ENCODE measurements around the gene NOX5. TPM values are rescaled to one million over a fixed set of nuclear protein-coding genes. Genes with fewer than 3 reads are reported as not detected.

NOX5 gene
- total RNA-seq, 2 experiments from 2014 or later = not detected

DNA sequence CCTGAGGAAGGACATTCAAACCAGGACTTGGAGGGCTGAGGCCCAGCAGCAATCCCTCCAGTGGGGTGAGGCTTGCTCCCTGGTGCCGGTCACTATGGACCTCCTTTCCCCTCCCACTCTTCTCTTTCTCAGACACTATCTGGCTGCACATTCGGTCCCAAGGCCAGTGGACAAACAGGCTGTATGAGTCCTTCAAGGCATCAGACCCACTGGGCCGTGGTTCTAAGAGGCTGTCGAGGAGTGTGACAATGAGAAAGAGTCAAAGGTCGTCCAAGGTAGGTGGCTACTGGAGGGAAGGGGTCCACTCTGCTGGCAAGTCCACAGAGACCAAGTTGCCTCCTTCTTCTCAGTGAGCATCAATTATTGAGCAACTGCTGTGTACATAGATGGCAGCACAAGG lies 28.0 kb downstream of the NOX5 start:
- ChIA-PET POLR2A (interaction anchor here (0.7 kb wide), 1 partner anchor 727 kb away, joined by 3 read pairs; no protein-coding TSS in a partner anchor), CTCF (ENCODE audit: unreplicated experiment) (no interaction called here)
- no peaks in the 10 kb centered on the region for H3K79me2 ChIP-seq (ENCODE audit: insufficient read depth, low read depth, low read length)
- H3K27ac ChIP-seq (ENCODE audit: low read depth, low read length, poor library complexity, severe bottlenecking) = no peak overlapping the region
- no TSS peak for BruUV-seq (replicated peaks)
- no peak for DNase-seq (ENCODE audit: low spot score)
- H4K20me1 ChIP-seq (ENCODE audit: insufficient read depth, low read length) = no peaks in the 10 kb centered on the region
- H2AFZ ChIP-seq (ENCODE audit: low read length) = no peak overlapping the region
- H3K9me3 ChIP-seq (ENCODE audit: low read length) = no peaks in the 10 kb centered on the region
- H3K36me3 ChIP-seq (ENCODE audit: insufficient read depth, low read length) = no peaks in the 10 kb centered on the region
- no peak for TF ChIP-seq EZH2phosphoT487 (IDR thresholded peaks at IDR 0.05; ENCODE audit: borderline replicate concordance, low read depth, low read length)
- no peak for TF ChIP-seq CTCF (conservative IDR thresholded peaks at IDR 0.05; ENCODE audit: low read length)
- no peaks in the 10 kb centered on the region for H3K9me2 ChIP-seq (ENCODE audit: insufficient read depth, low read length)
- H3K4me3 ChIP-seq (ENCODE audit: low read depth, low read length, poor library complexity, severe bottlenecking) = no peak overlapping the region
- intact Hi-C loops (cut with micrococcal nuclease; ENCODE audit: unreplicated experiment) = no loop called here
- H3K4me2 ChIP-seq (ENCODE audit: low read length) = no peak overlapping the region
- peaks cover 14% of the 10 kb centered on the region for H3K4me1 ChIP-seq (ENCODE audit: insufficient read depth, low read length, poor library complexity, severe bottlenecking)

- CTCF ChIA-PET (ENCODE audit: unreplicated experiment) = no interaction called here
- POLR2A ChIA-PET = interaction anchor here (1.2 kb wide), 1 partner anchor 22 kb away, joined by 3 read pairs; no protein-coding TSS in a partner anchor
- Histone ChIP-seq H3K79me2 (ENCODE audit: insufficient read depth, low read depth, low read length) (no peaks in the 10 kb centered on the region), H3K9me3 (ENCODE audit: low read length) (no peaks in the 10 kb centered on the region), H2AFZ (ENCODE audit: low read length) (no peak overlapping the region), H3K36me3 (ENCODE audit: insufficient read depth, low read length) (no peaks in the 10 kb centered on the region), H3K9me2 (ENCODE audit: insufficient read depth, low read length) (no peaks in the 10 kb centered on the region), H4K20me1 (ENCODE audit: insufficient read depth, low read length) (no peaks in the 10 kb centered on the region), H3K4me2 (ENCODE audit: low read length) (no peak overlapping the region), H3K27ac (ENCODE audit: low read depth, low read length, poor library complexity, severe bottlenecking) (no peak overlapping the region), H3K4me3 (ENCODE audit: low read depth, low read length, poor library complexity, severe bottlenecking) (no peak overlapping the region), H3K4me1 (ENCODE audit: insufficient read depth, low read length, poor library complexity, severe bottlenecking) (peaks cover 36% of the 10 kb centered on the region)
- no TSS peak for BruUV-seq (replicated peaks)
- intact Hi-C loops (cut with micrococcal nuclease; ENCODE audit: unreplicated experiment) = no loop called here
- TF ChIP-seq CTCF (conservative IDR thresholded peaks at IDR 0.05; ENCODE audit: low read length) (no peak), EZH2phosphoT487 (IDR thresholded peaks at IDR 0.05; ENCODE audit: borderline replicate concordance, low read depth, low read length) (no peak)
- DNase-seq (ENCODE audit: low spot score) = no peak
These were observed 31.3 kb downstream of the NOX5 start for GRCh38 chr15:69045802-69046201.

GRCh38 chr15:69046781-69047180 lies 32.3 kb downstream of the NOX5 start:
- Histone ChIP-seq H3K79me2 (ENCODE audit: insufficient read depth, low read depth, low read length) (no peaks in the 10 kb centered on the region), H3K4me2 (ENCODE audit: low read length) (no peak overlapping the region), H3K9me2 (ENCODE audit: insufficient read depth, low read length) (no peaks in the 10 kb centered on the region), H3K36me3 (ENCODE audit: insufficient read depth, low read length) (no peaks in the 10 kb centered on the region), H3K4me3 (ENCODE audit: low read depth, low read length, poor library complexity, severe bottlenecking) (no peak overlapping the region), H2AFZ (ENCODE audit: low read length) (no peak overlapping the region), H3K9me3 (ENCODE audit: low read length) (no peaks in the 10 kb centered on the region), H4K20me1 (ENCODE audit: insufficient read depth, low read length) (no peaks in the 10 kb centered on the region), H3K4me1 (ENCODE audit: insufficient read depth, low read length, poor library complexity, severe bottlenecking) (peaks cover 36% of the 10 kb centered on the region), H3K27ac (ENCODE audit: low read depth, low read length, poor library complexity, severe bottlenecking) (no peak overlapping the region)
- TF ChIP-seq EZH2phosphoT487 (IDR thresholded peaks at IDR 0.05; ENCODE audit: borderline replicate concordance, low read depth, low read length) (no peak), CTCF (conservative IDR thresholded peaks at IDR 0.05; ENCODE audit: low read length) (no peak)
- intact Hi-C loops (cut with micrococcal nuclease; ENCODE audit: unreplicated experiment) = no loop called here
- DNase-seq (ENCODE audit: low spot score) = no peak
- CTCF ChIA-PET (ENCODE audit: unreplicated experiment) = no interaction called here
- no TSS peak for BruUV-seq (replicated peaks)
- POLR2A ChIA-PET = interaction anchor here (0.6 to 1.2 kb wide), 2 partner anchors 21 to 1964 kb away, joined by 3 to 4 read pairs; no protein-coding TSS in a partner anchor

Data from OCI-LY7 (cell line).